Stimulated activated CD4-positive, alpha-beta T cell treated with anti-CD3 and anti-CD28 coated beads, Interleukin-15, amount 100 ng/mL, for 1 hour (primary cell): ENCODE measurements around the gene ABHD1.
"Not testable (repeated sequence)": the region's sequence is repeated elsewhere in the genome, so short reads cannot be mapped to it uniquely, and the experiment has no call there.

ENCODE experiments used
- DNase-seq, 2 donors: peaks; one replicate each; pipeline ENCODE4 v3.0.0-alpha.2; 2020; ENCODE audit warnings: low read depth in 1 of 2, low spot score in 1 of 2

The ABHD1 gene

DNA sequence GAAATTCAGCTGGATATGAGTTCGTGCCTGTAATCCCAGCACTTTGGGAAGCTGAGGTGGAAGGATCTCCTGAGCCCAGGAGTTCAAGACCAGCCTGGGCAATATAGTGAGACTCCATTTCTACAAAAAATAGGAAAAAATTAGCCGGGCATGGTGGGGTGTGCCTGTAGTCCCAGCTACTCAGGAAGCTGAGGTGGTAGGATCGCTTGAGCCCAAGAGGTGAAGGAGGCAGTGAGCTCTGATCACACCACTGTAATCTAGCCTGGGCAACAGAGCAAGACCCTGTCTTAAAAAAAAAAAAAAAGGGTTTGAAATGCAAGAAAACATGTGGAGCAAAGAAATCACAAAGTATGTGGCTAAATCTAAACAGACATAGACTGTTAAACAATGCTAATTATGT is 14.5 kb upstream of the ABHD1 start:
- DNase-seq = no peak

DNA sequence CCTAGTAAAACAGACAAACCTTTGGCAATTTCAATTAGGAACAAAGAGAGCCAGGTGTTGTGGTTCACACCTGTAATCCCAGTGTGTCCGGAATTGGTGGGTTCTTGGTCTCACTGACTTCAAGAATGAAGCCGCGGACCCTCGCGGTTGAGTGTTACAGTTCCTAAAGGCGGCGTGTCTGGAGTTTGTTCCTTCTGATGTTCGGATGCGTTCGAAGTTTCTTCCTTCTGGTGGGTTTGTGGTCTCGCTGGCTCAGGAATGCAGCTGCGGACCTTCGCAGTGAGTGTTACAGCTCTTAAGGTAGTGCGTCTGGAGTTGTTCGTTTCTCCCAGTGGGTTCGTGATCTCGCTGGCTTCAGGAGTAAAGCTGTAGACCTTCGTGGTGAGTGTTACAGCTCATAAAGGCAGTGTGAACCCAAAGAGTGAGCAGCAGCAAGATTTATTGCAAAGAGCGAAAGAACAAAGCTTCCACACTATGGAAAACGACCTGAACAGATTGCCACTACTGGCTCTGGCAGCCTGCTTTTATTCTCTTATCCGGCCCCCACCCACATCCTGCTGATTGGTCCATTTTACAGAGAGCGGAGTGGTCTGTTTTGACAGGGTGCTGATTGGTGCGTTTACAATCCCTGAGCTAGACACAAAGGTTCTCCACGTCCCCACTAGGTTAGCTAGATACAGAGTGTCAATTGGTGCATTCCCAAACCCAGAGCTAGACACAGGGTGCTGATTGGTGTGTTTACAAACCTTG is 12.8 kb upstream of the ABHD1 start:
- not testable (repeated sequence) for DNase-seq

DNA sequence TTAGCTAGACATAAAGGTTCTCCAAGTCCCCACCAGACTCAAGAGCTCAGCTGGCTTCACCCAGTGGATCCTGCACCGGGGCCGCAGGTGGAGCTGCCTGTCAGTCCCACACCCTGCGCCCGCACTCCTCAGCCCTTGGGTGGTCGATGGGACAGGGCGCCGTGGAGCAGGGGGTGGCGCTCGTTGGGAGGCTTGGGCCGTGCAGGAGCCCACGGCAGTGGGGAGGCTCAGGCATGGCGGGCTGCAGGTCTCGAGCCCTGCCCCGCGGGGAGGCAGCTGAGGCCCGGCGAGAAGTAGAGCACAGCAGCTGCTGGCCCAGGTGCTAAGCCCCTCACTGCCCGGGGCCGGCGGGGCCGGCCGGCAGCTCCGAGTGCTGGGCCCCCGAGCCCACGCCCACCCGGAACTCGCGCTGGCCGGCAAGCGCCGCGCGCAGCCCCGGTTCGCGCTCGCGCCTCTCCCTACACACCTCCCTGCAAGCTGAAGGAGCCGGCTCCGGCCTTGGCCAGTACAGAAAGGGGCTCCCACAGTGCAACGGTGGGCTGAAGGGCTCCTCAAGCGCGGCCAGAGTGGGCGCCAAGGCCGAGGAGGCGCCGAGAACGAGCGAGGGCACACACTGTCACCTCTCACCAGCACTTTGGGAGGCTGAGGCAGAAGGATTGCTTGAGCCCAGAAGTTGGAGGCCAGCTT is 12.1 kb upstream of the ABHD1 start:
- DNase-seq = not testable (repeated sequence)

DNA sequence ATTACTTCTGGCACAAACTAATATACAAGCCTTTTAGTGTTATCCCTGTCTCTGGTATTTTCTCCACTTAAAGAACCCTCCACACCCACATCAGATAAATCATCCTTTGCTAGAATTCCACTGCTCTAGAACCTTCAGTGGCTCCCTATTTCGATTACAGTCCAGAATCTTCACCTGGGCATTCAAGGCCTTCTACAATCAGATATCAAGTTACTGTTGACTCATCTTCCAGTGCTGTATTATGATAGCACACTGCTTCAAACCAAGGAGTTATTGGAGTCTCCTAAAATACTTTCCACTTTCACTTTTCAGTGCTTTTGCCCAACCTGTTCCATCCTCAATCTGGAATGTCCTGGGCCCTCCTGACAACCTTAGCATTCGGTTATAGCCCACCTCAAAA is 8.1 kb upstream of the ABHD1 start:
- no peak for DNase-seq

DNA sequence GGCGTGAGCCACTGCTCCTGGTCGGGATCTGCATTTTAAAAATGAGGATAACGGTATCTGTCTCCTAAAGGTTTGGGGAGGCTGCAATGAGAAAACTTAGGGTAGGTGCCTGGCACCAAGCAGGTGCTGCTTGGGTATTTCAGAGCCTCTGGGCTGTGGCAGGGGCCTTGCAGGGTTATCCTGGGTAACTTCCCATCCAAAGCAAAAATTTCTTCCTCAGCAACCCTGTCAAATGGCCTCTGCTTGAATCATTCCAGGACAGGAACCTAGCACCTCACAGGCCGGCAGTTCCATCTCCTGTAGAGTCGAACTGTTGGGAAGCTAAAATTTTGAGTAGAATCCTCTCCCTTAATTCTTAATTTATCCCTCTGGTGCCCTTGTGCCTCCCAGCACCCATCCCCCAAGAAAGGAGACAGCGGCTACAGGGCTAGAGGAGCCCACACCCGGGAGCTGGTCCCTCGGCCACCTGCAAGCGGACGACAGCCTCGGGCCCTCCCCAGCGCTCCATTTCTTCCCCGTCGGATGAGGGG is 5.6 kb upstream of the ABHD1 start:
- DNase-seq = no peak

DNA sequence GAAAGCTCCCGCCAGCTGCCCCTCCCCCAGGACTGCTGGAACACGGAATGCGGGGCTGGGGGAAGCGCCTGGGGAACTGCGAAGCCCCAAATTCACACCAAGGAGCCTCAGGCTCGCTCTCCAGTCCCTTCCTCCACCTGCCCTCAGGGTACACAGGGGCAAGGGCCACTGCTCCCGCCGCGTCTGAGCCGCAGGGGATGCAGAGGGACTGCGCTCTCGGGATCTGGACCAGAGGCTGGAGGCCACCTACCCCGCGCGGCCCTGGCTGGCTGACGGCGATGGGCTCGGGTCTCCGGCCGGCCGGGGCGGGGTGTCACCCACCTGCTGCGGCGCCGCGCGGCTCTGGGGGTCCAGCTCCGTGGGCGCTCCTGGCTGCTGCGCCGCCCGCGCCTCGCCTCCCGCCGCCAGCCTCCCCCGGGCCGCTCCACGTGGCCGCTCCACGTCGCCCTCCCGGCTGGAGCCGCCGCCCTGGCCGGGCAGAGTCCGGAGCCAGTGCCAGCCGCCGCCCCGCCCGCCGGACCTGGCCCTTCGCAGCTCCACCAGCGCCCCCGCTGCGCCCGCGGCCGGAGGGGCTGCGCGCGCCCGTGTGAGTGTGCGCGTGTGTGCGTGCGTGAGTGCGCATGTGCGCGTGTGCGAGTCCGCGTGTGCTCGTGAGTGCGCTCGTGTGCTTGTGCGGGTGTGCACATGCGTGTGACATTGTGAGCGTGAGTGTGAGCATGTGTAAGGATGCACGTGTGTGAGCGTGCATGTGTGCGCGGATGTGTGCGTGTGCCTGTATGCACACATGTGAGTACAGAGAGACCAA is 4.9 kb upstream of the ABHD1 start, which contains the start of gene CGREF1:
Gene CGREF1, minus strand, starts transcription at position 604 of the 805 bp plus-strand sequence. CDS start 14,762 bp downstream, outside the sequence.
- DNase-seq = no peak

DNA sequence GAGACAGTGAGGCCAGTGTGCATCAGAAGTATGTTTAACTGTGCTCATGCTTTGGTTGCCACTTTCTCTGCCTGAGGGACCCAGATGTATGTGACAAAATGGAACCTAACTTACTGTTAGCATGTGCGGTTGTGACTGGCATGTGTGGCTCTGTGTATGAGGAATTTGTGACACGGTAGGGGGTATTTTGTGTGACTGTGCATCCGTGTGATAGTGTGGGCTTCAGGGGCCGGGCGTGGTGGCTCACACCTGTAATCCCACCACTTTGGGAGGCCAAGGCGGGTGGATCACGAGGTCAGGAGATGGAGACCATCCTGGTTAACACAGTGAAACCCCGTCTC is 4.3 kb upstream of the ABHD1 start:
- not testable (repeated sequence) for DNase-seq

DNA sequence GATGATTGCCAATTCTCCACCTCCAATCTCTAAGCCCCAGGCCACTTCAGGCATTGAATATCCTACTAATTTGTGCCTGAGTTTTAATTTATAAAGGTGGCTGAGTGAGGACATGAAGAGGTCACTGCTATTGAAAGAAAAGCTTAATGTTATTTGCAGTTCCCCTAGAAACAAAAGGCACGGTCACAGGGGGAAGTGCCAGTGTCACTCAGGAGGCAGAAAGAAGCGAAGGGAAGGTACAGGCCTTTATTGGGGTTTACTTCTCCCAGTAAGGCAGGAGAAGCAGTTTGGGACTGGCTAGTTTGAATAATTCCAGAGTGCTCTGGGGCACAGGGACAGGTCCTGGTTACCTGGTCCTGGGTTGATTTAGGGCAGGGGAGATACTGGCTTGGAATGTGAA is 1.7 kb upstream of the ABHD1 start:
- DNase-seq = no peak

DNA sequence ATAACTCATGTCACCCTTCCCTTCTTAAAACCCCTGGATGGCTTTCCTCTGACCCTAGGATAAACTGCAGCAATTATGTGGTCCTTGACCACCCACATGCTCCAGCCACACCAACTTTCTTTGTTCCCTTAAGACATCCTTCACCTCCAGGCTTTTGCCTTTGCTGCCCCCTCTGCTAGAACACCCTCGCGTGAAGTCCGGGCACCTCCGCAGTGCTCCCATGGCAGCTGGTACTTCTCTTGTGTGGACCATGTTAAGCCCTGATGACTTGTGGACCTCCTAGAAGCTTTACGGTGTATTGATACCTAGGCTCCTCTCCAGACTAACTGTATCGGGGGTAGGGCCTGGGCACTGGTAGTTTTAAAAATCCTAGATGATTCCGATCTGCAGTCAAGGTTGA is 824 bp upstream of the ABHD1 start:
- DNase-seq = no peak

DNA sequence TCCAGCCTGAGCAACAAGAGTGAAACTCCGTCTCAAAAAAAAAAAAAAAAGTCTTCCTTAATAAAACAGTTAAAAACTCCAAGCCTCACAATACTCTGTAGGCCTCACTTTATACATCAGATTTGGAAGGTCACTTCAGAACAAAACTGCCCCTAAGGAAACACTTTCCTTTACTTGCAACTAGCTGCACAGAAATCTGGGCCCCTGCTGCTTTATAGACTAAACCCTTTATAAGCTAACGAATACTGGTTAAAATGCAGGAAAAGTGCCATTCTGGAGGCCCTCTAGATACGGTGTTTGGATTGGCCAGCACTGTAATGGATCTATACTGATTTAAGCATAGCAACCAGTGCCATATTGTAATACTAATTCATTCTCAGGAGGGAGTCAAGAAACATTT is 1.5 kb downstream of the ABHD1 start:
- no peak for DNase-seq

DNA sequence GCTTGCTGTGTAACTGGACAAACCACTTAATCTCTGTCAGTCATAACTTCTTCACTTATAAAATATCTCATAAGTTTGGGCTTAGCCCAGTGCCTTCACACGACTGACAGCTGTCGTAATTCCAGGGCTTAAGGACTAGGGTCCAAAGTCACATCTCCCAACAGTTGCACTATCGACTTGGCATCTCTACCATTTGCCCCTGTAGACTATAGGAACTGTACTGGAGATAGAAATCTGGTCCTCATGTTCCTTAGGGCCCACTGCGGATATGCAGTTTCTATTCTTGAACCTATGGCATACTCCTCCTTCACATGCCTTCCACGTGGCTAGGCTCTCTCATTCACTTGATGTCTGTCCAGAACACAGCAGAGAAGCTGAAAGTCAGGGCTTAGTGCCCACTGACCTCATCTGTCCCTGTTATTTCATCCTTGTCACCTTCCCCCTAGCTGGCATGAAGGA is 2.7 kb downstream of the ABHD1 start:
- DNase-seq = no peak

DNA sequence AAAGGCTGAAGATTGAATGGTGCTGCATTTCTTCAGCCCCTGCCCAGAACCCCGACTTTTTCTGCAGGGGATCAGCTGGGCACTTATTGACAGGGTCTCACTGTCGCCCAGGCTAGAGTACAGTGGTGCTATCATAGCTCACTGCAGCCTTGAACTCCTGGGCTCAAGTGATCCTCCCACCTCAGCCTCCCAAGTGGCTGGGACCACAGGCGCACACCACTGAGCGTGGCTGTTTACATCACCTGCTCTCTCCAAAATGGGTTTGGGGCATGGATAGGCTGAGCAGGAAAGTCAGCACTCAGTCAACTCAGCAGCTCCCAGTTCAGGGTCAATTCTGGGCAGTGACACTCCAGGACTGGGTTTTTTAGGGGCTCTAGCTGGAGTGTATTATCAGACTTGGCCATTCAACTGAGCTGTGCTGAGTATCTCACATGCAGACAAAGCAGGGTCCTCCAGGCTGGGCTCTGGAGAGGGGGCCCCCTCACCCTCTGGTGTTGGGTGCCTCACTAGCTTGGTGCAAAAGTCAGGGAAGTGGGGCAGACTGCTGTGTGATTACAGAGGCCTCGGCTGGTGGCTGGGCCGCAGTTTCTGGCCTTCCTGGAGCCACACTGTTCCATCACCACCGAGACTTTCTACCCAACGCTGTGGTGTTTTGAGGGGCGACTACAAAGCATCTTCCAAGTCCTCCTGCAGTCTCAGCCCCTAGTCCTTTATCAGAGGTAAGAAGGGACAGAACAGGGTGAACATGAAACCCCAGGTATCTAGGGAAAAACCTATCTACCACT is 4.5 kb downstream of the ABHD1 start:
- DNase-seq = no peak

DNA sequence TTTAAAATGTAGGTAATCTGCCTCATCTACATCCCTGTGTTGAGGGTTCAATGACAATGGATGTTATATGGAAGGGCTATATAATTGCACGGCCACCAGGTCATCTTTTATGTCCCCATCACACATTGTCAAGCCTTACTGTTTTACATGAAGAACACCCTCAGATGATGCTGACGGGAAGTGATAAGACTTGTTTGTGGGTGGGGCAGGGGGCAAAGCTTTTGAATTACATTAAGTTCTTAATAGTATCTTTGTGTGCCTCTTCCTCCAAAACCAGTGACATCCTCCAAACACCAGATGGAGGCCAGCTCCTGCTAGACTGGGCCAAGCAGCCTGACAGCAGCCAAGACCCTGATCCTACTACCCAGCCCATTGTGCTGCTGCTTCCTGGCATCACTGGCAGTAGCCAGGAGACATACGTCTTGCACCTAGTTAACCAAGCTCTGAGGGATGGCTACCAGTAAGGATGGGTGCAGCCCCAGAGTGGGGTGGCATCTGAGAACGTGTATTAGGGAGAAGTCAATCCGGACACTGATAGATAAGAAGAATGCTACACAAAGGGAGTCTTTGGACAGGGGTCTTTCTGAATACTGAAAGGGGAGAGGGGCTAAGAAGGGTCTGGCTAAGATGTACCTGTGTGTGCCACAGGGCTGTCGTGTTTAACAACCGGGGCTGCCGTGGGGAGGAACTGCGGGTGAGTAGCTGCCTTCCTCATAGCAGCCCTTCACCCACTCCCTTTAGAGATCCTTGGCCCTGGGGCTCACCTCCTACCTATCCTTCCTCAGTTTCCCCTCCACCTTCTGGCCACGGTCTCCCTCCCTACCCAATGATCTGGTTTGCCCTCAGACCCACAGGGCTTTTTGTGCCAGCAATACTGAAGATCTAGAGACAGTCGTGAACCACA is 5.3 kb downstream of the ABHD1 start:
- no peak for DNase-seq

DNA sequence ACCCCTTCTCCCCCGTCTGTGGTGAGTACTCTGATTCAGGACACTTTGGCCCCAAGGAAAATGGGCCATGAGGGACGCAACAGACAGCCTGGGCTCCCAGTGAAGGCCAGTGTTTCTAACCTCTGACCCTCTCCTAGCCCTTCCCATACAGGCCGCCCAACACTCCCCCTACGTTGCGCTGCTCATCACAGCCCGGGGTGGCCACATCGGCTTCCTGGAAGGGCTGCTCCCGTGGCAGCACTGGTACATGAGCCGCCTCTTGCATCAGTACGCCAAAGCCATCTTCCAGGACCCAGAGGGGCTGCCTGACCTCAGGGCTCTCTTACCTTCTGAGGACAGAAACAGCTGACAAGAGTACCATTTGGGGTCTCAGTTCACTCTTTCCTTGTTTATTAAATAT is 6.8 kb downstream of the ABHD1 start:
- DNase-seq = no peak

DNA sequence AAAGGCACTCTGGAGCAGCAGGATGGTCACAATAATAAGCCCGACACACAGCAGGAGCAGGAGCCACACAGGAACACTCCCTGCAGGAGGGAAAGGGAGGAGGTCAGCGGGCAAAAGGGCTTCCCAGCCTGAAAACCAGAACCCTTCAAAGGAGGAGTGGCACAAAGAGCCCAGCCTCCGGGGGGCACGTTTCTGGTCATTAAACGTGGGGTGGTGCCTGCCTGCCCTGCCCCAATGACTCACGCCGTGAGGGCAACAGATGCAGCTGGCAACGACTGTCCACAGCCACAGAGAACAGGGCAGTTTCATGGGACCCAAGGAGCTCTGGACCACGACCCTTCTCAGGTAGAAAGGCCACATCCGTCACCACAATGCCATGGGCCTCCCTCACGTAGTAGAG is 7.8 kb downstream of the ABHD1 start:
- no peak for DNase-seq

DNA sequence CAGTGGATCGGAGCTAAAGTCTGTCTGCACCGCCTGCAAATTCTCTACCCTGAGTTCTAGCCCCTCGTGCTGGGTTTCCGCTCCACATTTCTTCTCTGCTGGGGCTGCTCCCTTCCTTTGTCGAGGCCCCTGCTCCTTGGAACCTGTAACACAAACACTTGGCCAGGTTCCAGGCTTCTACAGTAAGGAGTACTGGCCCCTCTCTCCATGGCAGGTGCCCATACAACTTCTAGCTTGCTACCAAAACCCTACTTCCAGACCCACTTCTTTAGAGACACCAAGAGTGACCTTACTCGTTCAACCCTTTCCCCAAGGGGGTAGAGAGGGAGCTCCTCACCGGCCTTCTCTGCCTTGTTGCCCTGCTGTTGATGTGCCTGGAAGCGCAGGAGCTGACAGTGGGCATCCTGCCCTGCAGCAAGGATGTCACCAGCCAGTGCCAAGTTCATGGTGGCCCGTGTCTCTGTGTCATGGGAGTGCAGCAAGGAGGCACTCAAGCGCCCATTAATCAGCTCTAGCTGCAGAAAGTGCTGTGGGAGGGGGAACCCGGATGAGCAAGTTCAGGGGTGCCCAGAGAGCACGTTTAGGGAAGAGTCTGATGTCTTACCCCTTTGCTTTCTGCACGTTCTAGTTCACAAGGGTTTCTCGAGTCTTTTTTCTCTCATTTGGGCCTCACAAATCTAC is 9.7 kb downstream of the ABHD1 start:
- DNase-seq = no peak

DNA sequence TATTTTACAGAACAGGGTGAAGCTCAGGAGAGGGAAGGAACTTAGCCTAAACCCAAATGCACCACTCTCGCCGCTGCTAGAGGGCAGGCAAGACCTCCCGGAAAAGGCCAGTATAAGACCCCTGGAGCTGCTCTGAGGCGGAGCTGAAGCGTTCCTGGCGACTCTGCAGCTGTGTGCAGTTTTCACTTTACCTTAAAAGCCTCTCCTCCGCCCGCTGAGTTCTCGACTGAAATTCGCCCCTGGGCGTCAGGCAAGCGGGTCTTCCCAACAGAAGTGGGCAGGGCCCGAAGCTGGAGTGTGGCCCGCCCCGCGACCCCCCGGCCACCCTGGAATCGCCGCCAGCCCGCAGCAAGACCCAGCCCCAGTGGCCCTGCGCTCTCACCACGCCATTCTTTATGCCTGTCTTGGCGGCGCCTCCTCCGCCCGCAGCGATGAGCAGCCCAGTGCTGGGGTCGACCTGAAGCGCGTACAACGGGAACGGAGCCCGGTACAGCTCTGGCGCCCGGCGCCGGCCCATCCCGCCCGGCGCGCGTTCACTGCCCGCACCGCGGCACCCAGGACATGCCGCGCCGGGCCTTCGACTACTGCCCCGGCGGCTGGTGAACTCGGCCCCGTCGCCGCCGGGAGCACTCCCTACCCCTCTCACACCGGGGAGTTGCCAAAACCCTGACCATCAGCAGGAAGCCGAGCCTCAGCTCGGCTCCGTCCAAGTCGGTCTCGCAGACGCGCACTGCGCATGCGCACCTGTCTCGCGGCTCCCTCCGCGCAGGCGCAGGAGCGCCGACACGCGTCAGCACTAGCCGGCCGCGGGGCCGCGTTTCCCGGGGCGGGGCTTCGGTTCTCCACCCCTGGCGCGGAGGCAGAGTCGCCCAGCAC is 10.5 kb downstream of the ABHD1 start, which contains the start of gene PREB:
Gene PREB, minus strand, starts transcription at position 732 of the 876 bp plus-strand sequence. Its CDS starts 215 bp downstream, at position 517.
- DNase-seq = peak; percentile 97 to 99
